Testis (tissue), 2 donors: ENCODE results near the gene ETV7.

ENCODE experiments used
- CTCF ChIP-seq, 3 experiments: fragments of 450-650 bp in 2 of 3; fragments of 200-600 bp in 1 of 3; sonication (generic) in 1 of 3; IDR thresholded peaks; one replicate each; pipeline ENCODE4 v1.5.1; 2016 to 2019; ENCODE audit warnings: antibody characterized with exemption in 3 of 3, mild to moderate bottlenecking in 2 of 3, moderate library complexity in 1 of 3
- POLR2A ChIP-seq: fragments of 450-650 bp; IDR thresholded peaks from one replicate; pipeline ENCODE4 v1.6.1; 2017; ENCODE audit warnings: antibody characterized with exemption, mild to moderate bottlenecking, moderate library complexity

- TF ChIP-seq CTCF (IDR thresholded peaks at IDR 0.05), result no peak
- no peak for TF ChIP-seq POLR2A
Measured at GRCh38 chr6:36376183-36376582, 11.3 kb downstream of the ETV7 start.
